Fibroblast of lung (primary cell): ENCODE measurements around the gene ASTN2.

Experiments
- CTCF ChIP-seq, 2 donors: IDR thresholded peaks in 1 of 2; conservative IDR thresholded peaks in 1 of 2; 1 replicate in 1 of 2; 2 replicates in 1 of 2; pipeline ENCODE4 v1.5.1; 2011 to 2012; ENCODE audit warnings: low read length in 2 of 2, control low read depth in 1 of 2, inconsistent platforms in 1 of 2, low read depth in 1 of 2, mild to moderate bottlenecking in 1 of 2
- EZH2 ChIP-seq: IDR thresholded peaks from 2 replicates; pipeline ENCODE4 v1.5.1; 2012; ENCODE audit warnings: low read length, control low read depth, mild to moderate bottlenecking; ENCODE audit errors: missing control alignments

- no peak for TF ChIP-seq CTCF (conservative IDR thresholded peaks at IDR 0.05 in 1 of 2, IDR thresholded peaks at IDR 0.05 in 1 of 2; ENCODE audit: low read depth in 1 of 2, low read length in 2 of 2)
- TF ChIP-seq EZH2 = no peak
Measured at GRCh38 chr9:116628716-116629115, 786.1 kb downstream of the ASTN2 start.
